GM18498 (cell line): ENCODE measurements around the gene APOL1.
A peak's percentile ranks its signal among the peaks of the same experiment; 100 is the strongest.
"Not testable (repeated sequence)": the region's sequence is repeated elsewhere in the genome, so short reads cannot be mapped to it uniquely, and the experiment has no call there.

Experiments
- ATAC-seq: cut with Tn5 transposase; IDR thresholded peaks from one replicate; pipeline ENCODE4 v1.9.1; 2021; ENCODE audit warnings: mild to moderate bottlenecking, moderate library complexity; ENCODE audit not compliant: unreplicated experiment

Gene APOL1

DNA sequence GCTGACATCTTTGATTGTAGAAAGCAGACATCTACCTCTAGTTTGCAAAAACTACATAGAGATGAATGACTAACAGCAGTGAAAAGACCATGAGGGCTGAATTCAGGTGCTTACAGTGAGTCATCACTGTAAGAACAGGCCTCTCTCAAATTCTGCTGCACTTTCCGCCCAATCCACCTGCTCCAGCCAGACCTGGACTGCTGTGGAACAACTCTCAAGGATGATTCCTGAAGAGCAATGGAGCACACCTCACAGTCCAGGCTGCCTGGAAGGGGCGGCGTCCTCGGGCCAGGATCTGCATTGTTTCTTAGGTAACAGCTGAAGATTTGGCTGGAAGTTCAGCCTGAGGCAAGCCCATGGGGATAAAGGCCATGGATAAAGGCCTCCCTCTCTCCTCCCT, 28.7 kb upstream of the APOL1 start:
- no peak for ATAC-seq

GRCh38 chr22:36225333-36225922, 27.5 kb upstream of the APOL1 start:
- ATAC-seq: no peak

DNA sequence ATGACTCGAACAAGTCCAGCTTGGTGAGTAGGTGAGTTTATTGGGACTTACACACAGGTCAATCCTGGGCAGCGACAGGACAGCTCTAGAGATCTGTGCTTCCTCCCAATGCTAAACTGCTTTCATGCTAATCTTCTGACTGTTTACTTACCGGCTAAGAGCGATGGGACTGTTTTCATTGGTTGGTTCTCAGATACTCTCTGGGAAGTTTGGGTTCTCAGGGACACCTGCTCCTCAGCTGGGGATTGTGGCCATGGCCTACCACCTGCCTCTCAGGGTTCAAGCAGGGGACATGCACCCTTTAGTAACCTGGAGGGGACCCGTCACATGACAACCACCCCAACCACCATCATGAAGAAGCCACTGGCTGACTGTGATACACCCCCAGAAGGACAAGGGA, 26.7 kb upstream of the APOL1 start:
- no peak for ATAC-seq

DNA sequence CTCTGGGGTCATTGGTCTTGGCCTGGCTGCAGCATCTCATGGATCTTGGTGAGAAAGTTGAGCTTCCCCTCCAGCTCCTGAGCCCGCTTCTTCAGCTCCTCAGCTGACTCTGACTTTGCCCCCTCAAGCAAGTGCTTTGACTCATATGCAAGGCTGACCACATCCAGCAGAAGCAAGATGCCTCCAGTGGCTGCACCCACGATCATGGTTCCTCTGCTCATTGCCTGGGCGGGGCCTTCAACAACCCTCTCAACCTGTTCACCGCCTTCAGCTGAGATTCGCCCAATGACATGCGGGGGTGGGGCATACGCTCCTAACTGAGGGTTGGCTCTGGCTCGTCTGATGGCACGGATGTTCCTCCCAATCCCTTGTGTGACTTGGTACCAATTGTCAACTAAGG, 25.5 kb upstream of the APOL1 start:
- ATAC-seq: no peak

- ATAC-seq: no peak
Measured at GRCh38 chr22:36227806-36228205, 25.1 kb upstream of the APOL1 start.

GRCh38 chr22:36228369-36228768, 24.6 kb upstream of the APOL1 start:
- not testable (repeated sequence) for ATAC-seq

DNA sequence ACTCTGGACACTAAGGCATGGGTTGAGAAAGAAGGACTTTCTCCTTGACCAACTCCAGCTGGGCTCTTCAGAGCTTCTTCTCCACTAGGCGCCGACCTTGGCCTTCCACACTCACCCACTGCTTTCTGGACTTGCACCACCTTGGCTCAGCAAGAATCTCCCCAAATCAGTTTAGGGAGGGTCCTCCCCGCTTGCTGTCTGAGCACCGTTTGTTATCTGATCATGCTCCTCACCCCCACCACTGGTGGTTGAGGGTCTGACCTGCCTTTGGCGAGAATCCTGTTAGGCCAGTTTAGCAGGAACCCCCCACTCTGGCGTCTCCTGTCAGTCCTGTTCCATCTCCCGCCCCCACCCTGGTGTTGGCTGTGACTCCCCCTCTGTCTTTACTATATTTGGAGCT, 24.0 kb upstream of the APOL1 start:
- no peak for ATAC-seq

DNA sequence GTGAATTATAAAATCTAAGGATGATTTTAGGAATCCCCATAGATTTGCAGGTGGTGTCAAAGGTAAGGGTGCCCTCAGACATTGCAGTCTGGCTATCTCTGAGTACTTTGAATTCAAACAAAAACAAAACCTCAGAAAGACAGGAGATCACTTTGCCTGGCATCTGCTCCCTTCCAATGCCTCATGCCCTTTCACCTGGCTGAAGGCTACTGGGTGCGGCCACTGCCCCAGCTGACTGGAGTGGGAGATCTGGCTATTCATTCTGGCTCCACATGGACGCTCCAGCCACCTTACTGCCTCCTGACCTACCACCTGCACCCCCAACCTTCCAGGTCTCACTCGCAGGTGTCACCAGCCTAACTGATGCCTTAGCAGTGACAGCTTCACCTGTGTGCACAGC, 23.3 kb upstream of the APOL1 start:
- not testable (repeated sequence) for ATAC-seq

DNA sequence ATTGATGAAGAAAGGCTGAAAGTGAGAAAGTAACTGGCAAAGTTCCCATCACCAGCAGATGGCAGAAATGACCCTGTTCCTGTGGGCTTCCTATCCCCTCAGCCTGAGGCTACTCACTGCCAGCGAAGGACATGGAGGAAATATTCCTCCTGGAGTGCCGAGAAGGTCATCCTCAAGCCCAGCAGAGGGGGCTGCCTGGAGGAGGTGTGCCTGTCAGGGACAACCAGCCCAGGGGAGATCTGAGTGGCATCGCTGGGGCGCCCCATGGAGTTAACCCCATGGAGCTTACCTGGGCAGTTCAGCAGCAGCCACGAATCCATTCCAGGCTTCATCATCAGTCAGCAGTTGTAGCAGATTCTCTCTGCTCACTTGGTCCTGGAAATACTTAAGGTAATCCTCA, 21.9 kb upstream of the APOL1 start:
- not testable (repeated sequence) for ATAC-seq

GRCh38 chr22:36232715-36233401, 20.1 kb upstream of the APOL1 start:
- ATAC-seq: no peak

DNA sequence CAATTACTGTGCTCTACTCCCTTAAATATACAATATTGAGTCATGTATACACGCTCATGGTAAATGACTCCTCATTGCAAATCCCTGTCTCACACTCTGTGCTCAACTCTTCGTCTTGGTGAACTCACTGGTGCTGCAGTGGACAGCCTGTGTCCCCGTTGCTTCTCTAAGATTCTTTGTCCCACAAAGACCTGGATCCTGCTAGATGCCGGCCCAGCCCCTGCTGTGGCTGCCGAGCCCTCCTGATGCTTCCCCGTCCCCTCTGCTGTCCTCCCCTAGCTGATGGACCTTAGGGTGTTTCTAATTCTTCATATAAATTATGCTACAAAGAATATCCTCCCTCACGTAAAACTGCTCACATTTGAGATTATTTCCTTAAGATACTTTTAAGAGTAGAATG, 19.1 kb upstream of the APOL1 start:
- ATAC-seq: no peak

GRCh38 chr22:36234213-36234612, 18.7 kb upstream of the APOL1 start:
- ATAC-seq: no peak

DNA sequence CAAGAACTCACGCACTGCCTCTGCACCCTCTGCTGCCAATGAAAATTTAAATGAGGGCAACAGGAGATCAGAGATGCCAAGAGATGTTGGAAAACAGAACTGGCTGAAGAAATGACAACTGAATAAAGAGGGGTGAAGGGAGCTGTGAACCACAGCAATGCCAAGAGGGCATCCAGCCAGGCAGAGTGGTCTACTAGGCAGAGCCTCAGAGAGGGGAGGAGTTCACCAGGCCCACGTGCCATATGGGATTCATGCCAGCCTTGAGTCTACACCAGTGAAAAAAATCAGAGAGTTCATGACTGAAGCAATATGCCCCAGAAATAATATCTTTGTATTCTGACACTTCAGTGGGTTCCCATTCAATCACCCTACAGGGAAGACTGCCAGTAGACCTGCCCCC, 18.0 kb upstream of the APOL1 start:
- no peak for ATAC-seq

DNA sequence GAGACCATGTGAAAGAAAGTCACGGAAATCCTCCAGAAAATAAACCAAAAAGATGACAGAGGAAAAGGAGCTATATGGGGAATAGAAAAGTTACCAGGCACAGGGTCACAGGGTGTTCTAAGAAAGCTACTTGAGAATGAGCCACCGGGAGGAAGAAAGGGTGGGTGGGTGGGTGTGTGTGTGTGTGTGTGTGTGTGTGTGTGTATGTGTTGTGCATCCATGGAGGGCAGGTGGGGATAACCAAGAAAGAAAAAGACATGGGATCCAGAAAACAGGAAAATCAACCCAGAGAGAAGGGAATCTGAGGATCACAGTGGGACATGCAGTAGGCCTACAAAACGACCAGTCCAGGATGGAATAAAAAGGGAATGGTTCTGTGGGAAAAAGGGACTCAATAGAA, 17.3 kb upstream of the APOL1 start:
- ATAC-seq: no peak

GRCh38 chr22:36236388-36237319, 16.3 kb upstream of the APOL1 start:
- ATAC-seq: no peak

GRCh38 chr22:36237462-36238372, 15.2 kb upstream of the APOL1 start:
- no peak for ATAC-seq

GRCh38 chr22:36238373-36239149, 14.4 kb upstream of the APOL1 start:
- no peak for ATAC-seq

GRCh38 chr22:36239150-36239400, 13.9 kb upstream of the APOL1 start:
- peak; percentile 15 for ATAC-seq

DNA sequence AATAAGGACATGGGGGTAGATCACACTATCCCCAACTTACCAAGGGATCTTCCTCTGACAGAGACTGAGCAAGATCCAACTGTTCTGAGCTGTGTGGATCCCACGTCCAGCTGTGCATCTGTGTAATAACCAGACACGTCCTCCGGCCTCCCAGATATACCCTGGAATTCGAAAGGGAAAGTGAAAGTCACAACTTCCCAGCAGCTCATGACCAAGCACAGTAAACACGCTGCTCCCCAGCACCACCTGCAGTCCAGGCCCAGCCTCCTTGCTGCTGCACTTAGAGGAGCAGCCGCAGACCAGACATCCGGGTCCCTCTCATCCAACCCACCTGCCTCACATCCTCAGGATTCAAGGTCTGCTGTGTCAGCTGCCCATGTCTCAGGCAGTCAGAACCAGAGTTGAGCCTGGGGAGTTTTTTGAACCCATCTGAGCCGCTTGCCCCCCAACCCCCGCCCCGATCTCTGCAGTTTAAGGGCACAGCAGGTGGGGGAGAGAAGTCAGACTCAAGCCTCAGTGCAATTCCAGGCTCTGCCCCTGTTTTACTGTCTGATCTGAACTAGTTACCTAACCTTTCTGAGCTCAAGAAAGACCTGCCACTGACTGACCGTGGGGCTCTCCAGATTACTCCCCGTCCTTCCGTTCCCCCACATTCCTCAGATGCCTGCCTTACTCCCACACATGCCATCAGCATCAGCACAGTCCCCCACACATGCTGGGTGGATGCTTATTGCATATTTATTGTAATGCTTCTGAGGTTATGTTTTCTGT, 13.3 kb upstream of the APOL1 start, which contains the start of gene APOL2:
APOL2 (minus strand) TSS at position 127 of the 771 bp plus-strand sequence. CDS start 6,365 bp downstream, outside the sequence.
- peak; percentile 88 for ATAC-seq
